GM19372 (cell line): ENCODE results near the gene PKDCC.

ENCODE experiments used
- ATAC-seq: cut with Tn5 transposase; IDR thresholded peaks from one replicate; pipeline ENCODE4 v1.9.1; 2021; ENCODE audit warnings: mild to moderate bottlenecking, low read depth, moderate library complexity; ENCODE audit not compliant: unreplicated experiment

Gene PKDCC

GRCh38 chr2:42102024-42102590 is 54.3 kb downstream of the PKDCC start:
- peak; percentile 54 for ATAC-seq

GRCh38 chr2:42102591-42103450 is 55.0 kb downstream of the PKDCC start:
- no peak for ATAC-seq

- no peak for ATAC-seq
Observed at GRCh38 chr2:42103829-42104228, 56.0 kb downstream of the PKDCC start.

GRCh38 chr2:42104621-42105020 is 56.8 kb downstream of the PKDCC start:
- ATAC-seq, result no peak

GRCh38 chr2:42105330-42106256 is 57.8 kb downstream of the PKDCC start:
- ATAC-seq, result peak; percentile 38

- no peak for ATAC-seq
Observed at GRCh38 chr2:42106257-42106816, 58.5 kb downstream of the PKDCC start.

GRCh38 chr2:42107249-42108042 is 59.6 kb downstream of the PKDCC start:
- ATAC-seq, result no peak
